GM18517 (cell line): ENCODE measurements around the gene ECE1.

ENCODE experiments used
- ATAC-seq: cut with Tn5 transposase; IDR thresholded peaks from one replicate; pipeline ENCODE4 v1.9.1; 2021; ENCODE audit warnings: mild to moderate bottlenecking, moderate library complexity; ENCODE audit not compliant: unreplicated experiment

The ECE1 gene

GRCh38 chr1:21325731-21326387 is 35.6 kb upstream of the ECE1 start:
- ATAC-seq: no peak

- ATAC-seq: no peak
Measured at GRCh38 chr1:21325231-21325718, 35.0 kb upstream of the ECE1 start.

DNA sequence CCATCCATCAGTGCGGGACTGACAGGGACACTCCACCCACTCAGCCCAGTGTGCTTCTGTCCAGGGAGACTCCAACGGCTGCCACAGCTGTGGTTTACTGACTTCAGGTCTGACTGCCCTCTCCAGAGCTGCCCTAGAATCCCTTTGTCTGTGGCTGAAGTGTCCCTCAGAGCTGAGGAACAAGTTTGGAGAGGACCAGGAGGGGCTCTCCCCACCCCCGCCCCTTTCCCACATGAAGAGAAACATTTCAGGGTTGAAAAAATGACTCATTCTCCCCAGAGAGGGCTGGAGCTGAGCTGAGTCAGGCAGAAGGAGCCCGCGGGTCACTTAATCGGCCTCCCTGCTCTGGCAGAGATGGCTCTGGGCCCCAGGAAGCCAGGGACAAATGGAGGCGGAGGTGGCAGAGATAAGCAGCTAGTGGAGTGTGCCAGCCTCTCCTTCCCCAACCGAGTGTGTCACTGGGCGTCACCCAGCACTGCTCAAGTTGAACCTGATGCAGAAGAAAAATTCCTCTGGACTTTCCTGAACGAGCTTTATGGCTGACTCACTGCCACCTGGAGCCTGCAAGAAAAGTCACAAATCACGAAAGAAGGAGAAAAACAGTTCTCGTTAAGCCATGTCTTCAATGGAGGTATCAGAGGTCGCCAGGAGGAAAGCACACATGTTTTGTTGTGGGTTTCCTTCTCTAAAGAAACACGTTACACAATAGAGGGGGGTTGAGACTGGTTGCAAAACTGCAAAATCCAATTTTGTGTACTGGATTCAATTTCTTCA is 34.3 kb upstream of the ECE1 start:
- no peak for ATAC-seq

DNA sequence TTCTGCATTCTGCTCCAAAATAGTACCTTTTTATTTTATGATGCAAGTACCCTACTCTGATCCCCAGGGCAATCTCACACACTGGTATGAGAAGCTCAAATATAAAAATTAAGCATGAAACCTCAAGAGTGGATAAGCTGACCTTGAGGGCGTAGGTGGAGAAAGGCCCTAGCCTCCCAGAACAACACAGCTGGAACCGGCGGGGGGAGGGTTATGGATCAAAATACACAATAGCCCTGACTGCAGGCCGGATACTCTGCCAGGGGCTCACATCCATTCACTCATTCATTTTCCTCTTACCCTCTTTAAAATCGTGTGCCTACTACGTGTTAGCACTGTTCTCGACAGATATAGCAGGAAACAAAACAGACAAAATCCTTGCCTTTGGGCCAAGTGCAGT is 32.8 kb upstream of the ECE1 start:
- ATAC-seq: no peak

DNA sequence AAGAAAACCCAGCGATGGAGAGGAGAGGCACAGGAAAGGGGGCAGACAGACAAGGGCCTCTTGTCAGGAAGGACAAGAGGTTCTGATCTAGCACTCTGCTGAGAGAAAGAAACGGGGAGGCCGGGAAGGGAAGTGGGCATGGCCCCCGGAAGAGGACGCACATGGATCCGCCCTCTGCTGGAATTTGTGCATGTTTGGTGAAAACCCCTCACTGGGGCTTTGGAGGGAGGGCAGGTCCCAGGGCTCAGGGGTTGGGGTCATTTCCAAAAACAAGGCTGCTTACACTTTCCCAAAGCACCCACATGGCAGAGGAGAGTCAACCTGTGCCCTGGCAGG is 32.4 kb upstream of the ECE1 start:
- ATAC-seq: no peak

GRCh38 chr1:21321963-21322680 is 31.9 kb upstream of the ECE1 start:
- ATAC-seq: no peak

DNA sequence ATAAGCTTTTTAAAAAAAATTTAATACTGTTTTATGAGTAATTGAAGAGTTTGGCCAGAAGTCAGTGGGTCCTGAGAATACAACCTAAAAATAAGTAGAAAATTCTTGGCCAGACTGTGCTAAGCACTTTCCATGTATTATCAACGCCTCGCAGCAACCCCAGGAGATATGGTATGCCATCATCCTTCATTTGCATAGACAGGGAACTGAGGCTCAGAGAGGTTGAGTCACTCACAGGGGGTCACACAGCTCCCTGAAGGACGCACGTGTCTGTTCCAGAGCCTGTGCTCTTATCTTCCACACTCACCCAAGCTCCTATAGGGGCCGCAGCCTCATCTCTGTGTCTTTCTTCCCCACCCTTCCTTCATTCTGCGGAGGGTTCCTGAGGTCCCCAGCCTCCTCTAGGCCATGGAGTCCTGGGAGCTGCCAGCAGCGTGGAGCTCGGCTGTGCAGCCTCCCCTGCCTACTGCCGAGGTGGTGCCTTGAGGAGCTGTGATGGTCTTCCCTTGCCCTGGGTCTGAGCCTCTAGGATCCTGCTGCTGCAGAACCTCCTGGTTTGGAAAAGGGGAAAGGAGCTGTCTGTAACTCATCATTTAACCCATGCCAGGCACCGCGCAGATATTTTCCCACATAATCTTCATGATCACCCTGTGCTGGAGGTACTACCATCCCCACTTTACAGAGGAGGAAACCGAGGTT is 30.3 kb upstream of the ECE1 start:
- ATAC-seq: no peak

- ATAC-seq: no peak
Measured at GRCh38 chr1:21319447-21320407, 29.5 kb upstream of the ECE1 start.

DNA sequence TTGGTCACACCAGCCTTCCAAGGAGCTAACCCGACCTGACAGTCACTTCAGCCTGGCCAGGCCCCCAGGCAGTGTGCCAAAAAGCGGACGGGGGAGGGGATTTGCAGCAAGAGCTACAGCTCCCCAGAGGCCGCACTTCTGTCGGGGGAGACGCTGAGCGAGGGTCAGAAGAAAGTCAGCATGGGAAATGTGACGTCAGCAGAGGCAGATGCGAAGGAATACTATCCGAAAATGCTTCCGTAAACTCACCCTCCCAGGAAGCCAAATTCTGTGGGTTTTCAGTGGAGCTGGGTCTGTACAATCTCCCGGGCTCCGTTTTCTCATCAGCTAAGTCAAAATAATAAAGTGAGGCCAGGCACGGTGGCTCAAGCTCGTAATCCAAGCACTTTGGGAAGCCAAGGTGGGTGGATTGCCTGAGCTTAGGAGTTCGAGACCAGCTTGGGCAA is 28.5 kb upstream of the ECE1 start:
- no peak for ATAC-seq

GRCh38 chr1:21318057-21318713 is 27.9 kb upstream of the ECE1 start:
- ATAC-seq: no peak

DNA sequence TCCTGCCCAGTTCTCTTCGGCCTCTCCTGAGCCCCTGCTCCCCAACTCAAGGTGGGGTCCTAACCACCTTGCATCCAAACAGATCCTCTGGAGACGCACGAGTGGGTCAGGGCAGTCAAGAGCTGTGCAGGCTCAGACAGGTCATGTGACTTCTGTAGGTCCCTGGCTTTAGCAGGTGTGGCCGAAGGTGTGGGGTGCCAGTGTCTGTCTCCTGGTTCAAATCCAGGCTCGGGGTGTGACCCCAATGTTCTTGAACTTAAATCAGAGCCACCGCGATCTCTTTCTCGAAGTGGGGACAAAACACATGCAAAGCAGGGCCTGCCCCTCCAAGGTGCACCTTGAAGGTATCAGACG is 27.4 kb upstream of the ECE1 start:
- no peak for ATAC-seq

DNA sequence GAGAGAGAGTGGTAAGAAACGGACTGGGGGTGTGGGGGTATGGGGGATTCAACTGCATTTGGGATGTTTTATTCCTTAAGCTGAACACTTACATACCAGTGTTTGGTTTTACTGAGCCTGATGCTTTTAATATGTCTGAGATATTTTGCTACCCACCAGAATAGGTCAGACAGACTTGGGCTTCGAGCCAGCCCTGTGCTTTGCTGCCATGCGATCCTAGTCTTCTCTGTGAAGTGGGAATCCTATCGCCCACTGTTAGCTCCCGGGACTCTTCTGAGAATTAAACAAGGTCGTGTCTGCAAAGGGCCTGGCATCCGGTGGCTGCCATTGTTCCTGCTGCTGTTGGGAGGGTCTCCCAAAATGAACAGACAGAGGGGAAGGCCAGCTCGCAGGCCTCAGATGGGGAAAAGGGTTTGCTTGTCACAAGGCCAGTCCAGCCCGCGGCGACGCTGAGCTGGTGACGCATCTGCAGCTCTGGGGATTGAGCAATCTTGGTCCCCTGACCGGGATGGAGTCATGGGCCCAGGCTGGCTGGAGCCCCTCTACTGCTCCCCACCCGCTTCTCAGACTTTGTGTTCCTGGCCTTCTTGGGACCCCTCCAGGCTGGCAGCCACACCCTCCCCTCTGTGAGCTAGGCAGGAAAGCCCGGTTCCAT is 26.9 kb upstream of the ECE1 start:
- no peak for ATAC-seq

DNA sequence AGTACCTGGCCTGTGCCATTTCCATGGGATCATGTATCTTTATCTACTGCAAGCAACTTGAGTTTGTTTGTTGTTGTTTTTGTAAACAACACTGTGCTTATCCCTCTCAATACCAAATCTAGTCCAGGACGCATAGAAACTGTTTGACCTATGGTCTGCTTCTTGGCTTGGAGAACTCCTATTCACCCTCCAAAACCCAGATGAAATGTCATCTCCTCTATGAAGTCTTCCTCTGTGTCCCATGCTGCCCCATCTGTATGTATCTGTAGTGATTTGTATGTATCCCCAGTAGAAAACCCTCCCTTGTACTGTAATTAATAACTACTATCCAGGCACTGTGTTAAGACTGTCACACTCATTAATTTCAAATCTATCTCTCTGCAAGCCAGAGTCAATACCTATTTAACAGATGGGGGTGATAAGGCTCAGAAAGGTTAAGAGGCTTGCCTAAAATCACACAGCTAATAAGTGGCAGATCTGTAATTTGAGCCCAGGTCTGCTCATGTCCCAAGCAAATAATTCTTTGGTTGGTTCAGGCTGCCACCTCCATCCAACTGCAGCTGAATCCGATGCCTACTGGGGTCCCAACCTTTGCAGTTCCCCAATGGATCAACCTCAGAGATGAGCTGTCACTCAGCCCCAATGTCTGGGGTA is 24.6 kb upstream of the ECE1 start:
- no peak for ATAC-seq

- no peak for ATAC-seq
Measured at GRCh38 chr1:21313886-21314721, 23.8 kb upstream of the ECE1 start.

- ATAC-seq: no peak
Measured at GRCh38 chr1:21313203-21313885, 23.1 kb upstream of the ECE1 start.

DNA sequence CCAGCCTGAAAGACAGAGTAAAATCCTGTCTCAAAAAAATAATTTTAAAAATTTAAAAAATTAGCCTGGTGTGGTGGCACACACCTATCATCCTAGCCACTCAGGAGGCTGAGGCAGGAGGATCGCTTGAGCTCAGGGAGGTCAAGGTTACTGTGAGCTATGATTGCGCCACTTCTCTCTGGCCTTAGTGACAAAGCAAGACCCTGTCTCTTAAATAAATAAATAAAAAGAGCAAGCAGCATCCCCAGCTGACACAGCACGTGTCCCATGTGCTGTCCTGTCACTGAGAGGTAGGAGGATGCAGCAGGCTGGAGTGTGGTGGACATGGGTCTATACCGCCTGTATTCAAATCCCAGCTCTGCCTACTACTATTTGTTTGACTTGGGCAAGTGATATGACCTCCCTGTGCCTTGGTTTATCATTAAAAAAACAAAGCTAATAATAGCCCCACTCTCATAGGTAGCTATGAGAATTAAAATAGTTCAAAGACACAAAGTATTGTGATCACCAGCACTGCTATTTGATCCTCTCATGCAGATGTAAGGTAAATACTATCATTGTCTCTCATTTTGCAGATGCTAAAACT is 22.2 kb upstream of the ECE1 start:
- no peak for ATAC-seq

GRCh38 chr1:21311016-21311415 is 20.8 kb upstream of the ECE1 start:
- ATAC-seq: no peak
